Mesothelial cell of epicardium (in vitro differentiated cells): ENCODE results near the gene KLHL30. TPM values are rescaled to one million over a fixed set of nuclear protein-coding genes. Genes with fewer than 3 reads are reported as not detected.

Experiments used
- DNase-seq, 2 experiments: peaks; one replicate each; pipeline ENCODE4 v3.0.0; 2021; ENCODE audit warnings: low spot score in 2 of 2; ENCODE audit not compliant: unreplicated experiment in 2 of 2
- H3K27ac Mint-ChIP-seq: 2 replicates; pipeline ENCODE4 v1.8.0; 2021; ENCODE audit warnings: mixed read lengths
- H3K27me3 Mint-ChIP-seq: 2 replicates; pipeline ENCODE4 v1.8.0; 2021; ENCODE audit warnings: low read depth, mixed read lengths
- H3K36me3 Mint-ChIP-seq: 2 replicates; pipeline ENCODE4 v1.8.0; 2021; ENCODE audit warnings: mixed read lengths
- H3K4me1 Mint-ChIP-seq: 2 replicates; pipeline ENCODE4 v1.8.0; 2021; ENCODE audit warnings: mixed read lengths
- H3K4me3 Mint-ChIP-seq: 2 replicates; pipeline ENCODE4 v1.8.0; 2021; ENCODE audit warnings: mild to moderate bottlenecking, moderate library complexity, mixed read lengths
- H3K9me3 Mint-ChIP-seq: 2 replicates; pipeline ENCODE4 v1.8.0; 2021; ENCODE audit warnings: mixed read lengths
- total RNA-seq: library from RNA; stranded (reverse); gene quantifications from 3 replicates; pipeline ENCODE4 v1.2.1, GENCODE V29; 2021
- TF ChIP-seq, protein P1 (sequence below): fragments of 200-600 bp; sonication (generic); IDR thresholded peaks from one replicate; pipeline ENCODE4 v1.5.0; 2021; ENCODE audit warnings: antibody characterized with exemption; ENCODE audit not compliant: unreplicated experiment

Gene KLHL30
- total RNA-seq, 1 donor from 2014 or later = 0.16 TPM

DNA sequence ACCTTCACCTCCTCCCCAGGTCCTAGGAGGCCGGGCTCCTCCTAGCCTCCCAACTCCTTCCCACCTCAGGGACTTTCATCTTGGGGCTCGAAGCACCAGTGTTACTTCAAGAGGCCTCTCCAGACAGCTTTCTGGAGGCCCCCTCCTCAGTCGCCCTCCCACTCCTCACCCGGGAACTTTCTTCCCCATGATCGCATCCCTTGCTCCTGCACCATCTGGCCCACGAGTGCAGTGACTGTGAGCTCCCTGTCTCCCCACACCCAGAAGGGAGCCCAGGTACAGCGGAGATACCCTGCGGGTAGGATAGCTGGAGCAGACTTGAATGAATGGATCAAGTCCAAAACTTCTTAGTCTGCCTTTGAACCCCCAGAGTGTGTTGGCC lies 26.4 kb downstream of the KLHL30 start:
- H3K4me3 Mint-ChIP-seq = peak overlapping the region; percentile 43

DNA sequence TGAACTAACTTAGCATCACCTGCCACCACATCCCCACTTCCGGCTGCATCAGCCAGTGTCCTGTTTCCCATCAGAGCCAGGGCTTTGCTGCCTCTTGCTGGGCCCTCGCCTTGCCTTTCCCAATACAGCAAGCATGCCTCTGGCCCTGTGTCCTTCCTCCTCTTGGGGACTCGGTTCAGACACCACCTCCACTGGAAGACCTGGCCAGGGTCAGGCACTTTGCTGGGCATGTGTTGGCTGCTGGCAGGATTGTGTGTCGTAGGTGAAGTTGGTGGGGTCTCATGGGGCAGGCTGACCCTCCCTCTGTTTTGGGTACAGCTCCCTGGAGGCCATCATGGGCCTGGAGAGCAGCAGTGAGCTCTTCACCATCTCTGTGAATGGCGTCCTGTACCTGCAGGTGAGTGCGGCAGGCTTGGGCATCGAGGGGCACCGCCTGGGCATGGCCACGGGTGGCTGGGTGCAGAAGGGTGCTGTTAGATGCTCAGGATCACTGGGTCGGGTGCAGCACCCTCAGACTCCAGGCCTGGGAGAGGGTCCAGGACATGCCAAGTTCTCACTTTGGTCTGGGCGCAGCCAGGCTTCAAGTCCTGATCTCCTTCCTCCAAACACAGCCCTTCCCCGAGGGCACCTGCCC lies 26.9 kb downstream of the KLHL30 start:
- no peak for DNase-seq
- Mint-ChIP-seq H3K27ac (no peak overlapping the region), H3K36me3 (peaks cover 3% of the 10 kb centered on the region), H3K9me3 (no peaks in the 10 kb centered on the region), H3K27me3 (peaks cover 50% of the 10 kb centered on the region), H3K4me3 (peak overlapping the region; percentile 43), H3K4me1 (no peaks in the 10 kb centered on the region)
- TF ChIP-seq, protein P1, sequence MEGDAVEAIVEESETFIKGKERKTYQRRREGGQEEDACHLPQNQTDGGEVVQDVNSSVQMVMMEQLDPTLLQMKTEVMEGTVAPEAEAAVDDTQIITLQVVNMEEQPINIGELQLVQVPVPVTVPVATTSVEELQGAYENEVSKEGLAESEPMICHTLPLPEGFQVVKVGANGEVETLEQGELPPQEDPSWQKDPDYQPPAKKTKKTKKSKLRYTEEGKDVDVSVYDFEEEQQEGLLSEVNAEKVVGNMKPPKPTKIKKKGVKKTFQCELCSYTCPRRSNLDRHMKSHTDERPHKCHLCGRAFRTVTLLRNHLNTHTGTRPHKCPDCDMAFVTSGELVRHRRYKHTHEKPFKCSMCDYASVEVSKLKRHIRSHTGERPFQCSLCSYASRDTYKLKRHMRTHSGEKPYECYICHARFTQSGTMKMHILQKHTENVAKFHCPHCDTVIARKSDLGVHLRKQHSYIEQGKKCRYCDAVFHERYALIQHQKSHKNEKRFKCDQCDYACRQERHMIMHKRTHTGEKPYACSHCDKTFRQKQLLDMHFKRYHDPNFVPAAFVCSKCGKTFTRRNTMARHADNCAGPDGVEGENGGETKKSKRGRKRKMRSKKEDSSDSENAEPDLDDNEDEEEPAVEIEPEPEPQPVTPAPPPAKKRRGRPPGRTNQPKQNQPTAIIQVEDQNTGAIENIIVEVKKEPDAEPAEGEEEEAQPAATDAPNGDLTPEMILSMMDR = no peak

More for the DNA sequence above, 26.4 kb downstream of the KLHL30 start:
- H3K4me1 Mint-ChIP-seq = no peaks in the 10 kb centered on the region
- no peak overlapping the region for H3K27ac Mint-ChIP-seq
- TF ChIP-seq, protein P1 = no peak
- peaks cover 55% of the 10 kb centered on the region for H3K27me3 Mint-ChIP-seq
- H3K9me3 Mint-ChIP-seq = no peaks in the 10 kb centered on the region
- no peak for DNase-seq
- peaks cover under 1% of the 10 kb centered on the region for H3K36me3 Mint-ChIP-seq

DNA sequence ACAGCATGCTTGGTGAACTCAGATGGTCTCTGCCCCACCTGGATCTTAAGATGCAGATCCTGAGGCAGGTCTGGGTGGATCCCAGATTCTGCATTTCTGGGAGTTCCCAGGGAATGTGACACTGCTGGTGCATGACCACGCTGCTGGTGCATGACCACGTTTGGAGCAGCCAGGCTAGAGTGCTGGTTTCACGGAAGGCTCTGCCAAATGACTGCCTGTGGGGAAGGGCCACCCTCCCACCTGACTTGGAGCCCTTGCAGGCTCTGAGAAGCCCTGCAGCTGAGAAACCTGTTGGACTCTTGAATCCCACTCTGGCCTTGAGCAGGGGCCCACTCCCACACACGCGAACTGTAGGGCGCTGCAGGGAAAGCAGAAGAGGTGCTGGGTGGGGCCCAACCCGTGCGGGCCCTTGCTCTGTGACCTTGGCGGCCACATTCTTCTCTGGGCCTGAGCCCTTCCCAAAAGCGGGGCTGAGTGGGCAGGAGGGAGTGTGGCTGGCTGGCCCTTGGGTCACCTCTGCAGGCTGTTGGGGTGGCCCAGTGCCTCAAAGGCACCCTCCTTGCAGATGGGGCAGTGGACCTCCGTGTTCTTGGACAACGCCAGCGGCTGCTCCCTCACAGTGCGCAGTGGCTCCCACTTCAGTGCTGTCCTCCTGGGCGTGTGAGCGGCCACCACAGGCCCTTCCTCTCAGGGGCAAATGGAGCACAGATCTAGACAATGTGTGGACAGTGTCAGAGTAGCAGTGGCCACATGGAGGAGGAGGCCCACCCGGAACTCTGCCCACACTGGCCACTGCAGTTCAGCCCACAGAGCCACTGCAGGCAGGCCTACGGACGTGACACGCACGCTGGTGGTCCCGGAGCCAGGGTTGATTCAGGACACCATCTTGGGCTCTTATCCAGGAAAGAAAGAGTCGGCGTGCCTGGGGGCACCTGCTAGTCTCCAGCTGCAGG lies 28.2 kb downstream of the KLHL30 start:
- DNase-seq = no peak
- Mint-ChIP-seq H3K4me1 (no peaks in the 10 kb centered on the region), H3K27ac (no peak overlapping the region), H3K9me3 (no peaks in the 10 kb centered on the region), H3K4me3 (no peak overlapping the region), H3K27me3 (peaks cover 37% of the 10 kb centered on the region), H3K36me3 (peaks cover 9% of the 10 kb centered on the region)
- TF ChIP-seq, protein P1 = no peak

DNA sequence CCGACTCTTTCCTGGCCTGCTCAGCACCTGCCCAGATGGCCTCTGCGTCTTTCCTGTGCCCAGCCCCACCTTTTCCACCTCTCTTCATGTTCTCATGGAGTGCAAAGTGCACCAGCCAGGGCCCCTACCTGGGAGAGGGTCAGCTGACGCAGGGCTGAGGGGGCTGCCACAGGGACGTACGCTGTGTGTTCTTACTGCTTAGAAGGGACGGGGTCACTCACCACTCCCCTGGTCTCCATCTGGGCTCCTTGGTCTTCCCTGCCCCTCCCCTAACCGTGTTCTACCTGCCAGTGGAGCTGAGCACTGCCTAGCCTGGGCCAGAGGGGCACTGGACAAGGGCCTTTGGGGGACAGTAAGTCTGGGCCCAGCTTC lies 28.9 kb downstream of the KLHL30 start:
- peaks cover 13% of the 10 kb centered on the region for H3K36me3 Mint-ChIP-seq
- H3K27me3 Mint-ChIP-seq = peaks cover 30% of the 10 kb centered on the region
- no peaks in the 10 kb centered on the region for H3K9me3 Mint-ChIP-seq
- TF ChIP-seq, protein P1 = no peak
- DNase-seq = no peak
- H3K4me3 Mint-ChIP-seq = no peak overlapping the region
- no peak overlapping the region for H3K27ac Mint-ChIP-seq
- no peaks in the 10 kb centered on the region for H3K4me1 Mint-ChIP-seq

DNA sequence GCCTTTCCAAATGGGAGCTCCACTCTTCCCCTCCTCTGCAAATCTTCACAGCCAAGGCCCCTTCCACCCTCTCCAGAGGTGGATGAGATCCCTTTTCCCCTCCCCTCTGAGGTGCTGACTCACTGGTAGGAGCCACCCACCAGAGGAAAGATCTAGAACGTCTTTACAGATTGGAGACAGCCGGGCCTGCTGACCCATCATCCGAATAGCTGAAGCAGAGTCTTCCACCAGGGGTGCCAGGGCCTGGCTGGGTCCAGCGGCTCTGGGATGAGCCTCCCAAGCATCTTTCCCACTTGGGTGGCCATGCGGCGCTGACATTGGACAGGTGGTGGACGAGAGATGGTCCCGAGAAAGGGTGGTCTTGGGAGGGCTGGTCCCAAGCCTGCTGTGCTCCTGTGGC lies 29.3 kb downstream of the KLHL30 start:
- peaks cover 17% of the 10 kb centered on the region for H3K36me3 Mint-ChIP-seq
- no peak overlapping the region for H3K27ac Mint-ChIP-seq
- DNase-seq = no peak
- TF ChIP-seq, protein P1 = no peak
- no peaks in the 10 kb centered on the region for H3K4me1 Mint-ChIP-seq
- H3K9me3 Mint-ChIP-seq = no peaks in the 10 kb centered on the region
- H3K27me3 Mint-ChIP-seq = peaks cover 26% of the 10 kb centered on the region
- H3K4me3 Mint-ChIP-seq = no peak overlapping the region
